ENCODE data around the gene NTM.

DNA sequence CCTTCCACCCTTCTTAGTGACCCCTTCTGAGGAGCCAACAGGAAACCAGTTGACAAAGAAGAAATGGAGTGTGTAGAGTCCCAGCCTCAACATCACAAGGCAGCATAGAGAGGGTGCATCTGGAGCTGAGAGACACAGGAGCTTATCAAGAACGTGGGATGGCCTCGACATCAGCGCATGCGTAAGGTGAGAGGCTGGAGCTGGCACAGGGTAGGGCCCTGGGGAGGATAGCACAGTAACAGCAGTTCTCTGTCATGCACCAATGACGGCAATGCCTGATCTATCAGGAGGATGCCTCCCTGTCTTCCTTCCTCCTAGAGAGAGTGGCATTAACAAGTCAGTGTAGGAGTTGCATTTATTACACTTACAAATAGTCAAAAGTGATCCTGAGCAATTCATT, 426.1 kb downstream of the NTM start:
- TF ChIP-seq, protein P1, sequence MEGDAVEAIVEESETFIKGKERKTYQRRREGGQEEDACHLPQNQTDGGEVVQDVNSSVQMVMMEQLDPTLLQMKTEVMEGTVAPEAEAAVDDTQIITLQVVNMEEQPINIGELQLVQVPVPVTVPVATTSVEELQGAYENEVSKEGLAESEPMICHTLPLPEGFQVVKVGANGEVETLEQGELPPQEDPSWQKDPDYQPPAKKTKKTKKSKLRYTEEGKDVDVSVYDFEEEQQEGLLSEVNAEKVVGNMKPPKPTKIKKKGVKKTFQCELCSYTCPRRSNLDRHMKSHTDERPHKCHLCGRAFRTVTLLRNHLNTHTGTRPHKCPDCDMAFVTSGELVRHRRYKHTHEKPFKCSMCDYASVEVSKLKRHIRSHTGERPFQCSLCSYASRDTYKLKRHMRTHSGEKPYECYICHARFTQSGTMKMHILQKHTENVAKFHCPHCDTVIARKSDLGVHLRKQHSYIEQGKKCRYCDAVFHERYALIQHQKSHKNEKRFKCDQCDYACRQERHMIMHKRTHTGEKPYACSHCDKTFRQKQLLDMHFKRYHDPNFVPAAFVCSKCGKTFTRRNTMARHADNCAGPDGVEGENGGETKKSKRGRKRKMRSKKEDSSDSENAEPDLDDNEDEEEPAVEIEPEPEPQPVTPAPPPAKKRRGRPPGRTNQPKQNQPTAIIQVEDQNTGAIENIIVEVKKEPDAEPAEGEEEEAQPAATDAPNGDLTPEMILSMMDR (IDR thresholded peaks at IDR 0.05; ENCODE audit: low read depth, low read length): no peak
- no peak for TF ChIP-seq EZH2phosphoT487 (IDR thresholded peaks at IDR 0.05; ENCODE audit: low read depth)

All from OCI-LY3 (cell line).